GM19023 (cell line): ENCODE results near the gene P2RX2.

ENCODE experiments used
- ATAC-seq: cut with Tn5 transposase; IDR thresholded peaks from one replicate; pipeline ENCODE4 v1.9.1; 2021; ENCODE audit warnings: mild to moderate bottlenecking, moderate library complexity; ENCODE audit not compliant: unreplicated experiment

Gene P2RX2

DNA sequence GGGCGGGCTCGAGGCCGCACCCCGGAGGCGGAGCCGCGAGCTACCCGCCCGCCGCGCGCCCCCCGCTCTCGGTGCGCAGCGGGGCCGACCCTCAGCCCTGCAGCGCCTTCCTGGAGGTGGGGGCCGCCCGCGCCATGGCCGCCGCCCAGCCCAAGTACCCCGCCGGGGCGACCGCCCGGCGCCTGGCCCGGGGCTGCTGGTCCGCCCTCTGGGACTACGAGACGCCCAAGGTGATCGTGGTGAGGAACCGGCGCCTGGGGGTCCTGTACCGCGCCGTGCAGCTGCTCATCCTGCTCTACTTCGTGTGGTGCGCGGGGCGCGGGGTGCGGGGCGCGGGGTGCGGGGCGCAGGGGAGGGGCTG is at the start of gene P2RX2:
Gene P2RX2 (plus strand): TSS at position 94 of the 361 bp plus-strand sequence. CDS start 41 bp downstream, at position 135.
- ATAC-seq = no peak

DNA sequence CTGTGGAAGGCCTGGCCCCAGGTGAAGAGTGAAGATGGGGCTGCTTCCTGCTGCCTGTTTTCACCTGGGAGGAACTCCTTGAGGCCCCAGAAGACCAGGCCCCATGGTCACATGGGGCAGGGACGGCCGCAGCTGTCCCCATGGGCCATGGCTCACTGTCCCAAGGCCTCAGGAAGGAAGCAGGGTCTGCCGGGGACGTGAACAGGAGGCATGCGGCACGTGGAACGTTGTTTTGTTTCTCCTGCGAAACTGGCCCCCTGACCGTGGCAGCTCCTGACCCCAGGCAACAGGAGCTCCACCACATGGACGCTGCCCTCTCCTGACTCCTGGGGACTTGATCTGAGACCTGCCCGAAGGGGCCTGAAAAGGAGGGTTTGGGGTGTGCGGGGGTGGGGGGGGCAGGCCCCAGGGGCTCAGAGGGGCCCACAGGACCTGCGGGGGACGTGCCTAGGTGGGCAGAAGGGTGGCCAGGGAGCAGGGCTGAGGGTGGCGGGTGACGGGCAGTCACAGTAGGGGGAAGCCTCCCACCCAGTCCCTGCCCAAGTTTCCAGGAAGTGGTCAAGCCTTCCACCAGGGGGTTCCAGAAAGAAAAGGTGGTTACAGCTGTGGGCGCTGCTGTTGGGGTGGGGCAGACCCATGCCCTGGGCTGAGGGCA is 49.6 kb upstream of the P2RX2 start:
- no peak for ATAC-seq

DNA sequence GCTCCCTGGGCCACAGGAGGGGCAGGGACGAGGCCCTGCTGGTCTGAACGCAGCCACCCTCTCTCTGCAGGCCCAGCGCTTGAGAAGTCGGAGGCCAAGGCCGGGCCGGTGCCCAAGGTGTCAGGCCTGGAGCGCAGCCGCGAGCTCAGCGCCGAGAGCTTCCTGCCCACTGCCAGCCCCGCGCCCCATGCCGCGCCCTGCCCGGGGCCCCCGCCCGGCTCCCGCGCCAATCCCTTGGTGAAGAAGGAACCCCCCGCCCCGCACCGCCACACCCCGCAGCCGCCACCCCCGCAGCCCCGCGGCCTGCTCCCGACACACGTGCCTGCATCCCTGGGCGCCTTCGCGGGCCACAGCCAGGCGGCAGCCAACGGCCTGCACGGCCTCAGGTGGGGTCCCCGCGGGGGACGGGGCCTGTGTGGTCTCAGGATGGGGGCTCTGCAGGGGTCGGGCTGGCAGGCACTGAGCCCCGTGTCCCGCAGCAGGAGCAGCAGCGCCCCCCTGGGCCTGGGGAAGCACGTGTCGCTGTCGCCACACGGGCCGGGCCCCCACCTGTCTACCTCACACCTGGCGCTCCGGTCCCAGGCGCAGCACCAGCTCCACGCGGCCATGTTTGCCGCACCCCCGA is 48.6 kb upstream of the P2RX2 start:
- ATAC-seq = no peak

DNA sequence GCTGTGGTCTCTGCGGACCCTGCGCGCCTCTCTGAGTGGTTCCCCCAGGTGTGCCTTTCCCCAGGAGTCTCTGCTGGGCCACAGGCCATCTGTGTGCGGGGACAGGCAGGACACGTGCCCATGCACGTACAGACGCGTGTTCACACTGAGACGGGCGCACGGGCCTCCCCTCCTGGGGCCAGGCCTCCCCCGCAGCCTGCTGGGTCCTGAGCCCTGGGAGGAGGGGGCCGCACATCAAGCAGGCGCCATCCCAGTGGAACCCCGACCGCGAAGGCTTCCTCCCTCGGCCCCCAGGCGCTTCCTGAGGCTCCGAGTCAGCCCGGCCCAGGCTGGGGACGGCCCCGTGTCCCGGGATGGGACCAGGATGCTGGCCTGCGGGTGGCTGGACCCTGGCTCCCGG is 47.9 kb upstream of the P2RX2 start:
- no peak for ATAC-seq

DNA sequence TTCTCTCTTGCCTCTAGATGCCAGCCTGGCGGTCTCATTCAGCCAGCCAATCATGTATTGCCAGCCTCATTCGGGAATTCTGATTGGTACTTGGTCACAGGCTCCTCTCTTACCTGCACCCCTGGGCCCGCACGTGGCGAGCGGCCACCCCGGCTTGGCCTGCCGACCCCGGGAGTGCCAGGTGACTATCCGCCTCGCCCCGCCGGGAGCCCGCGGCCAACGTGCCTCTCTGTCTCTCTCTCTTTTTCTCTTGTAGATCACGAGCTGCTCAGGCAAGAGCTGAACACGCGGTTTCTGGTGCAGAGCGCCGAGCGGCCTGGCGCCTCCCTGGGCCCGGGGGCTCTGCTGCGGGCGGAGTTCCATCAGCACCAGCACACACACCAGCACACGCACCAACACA is 47.5 kb upstream of the P2RX2 start:
- no peak for ATAC-seq

DNA sequence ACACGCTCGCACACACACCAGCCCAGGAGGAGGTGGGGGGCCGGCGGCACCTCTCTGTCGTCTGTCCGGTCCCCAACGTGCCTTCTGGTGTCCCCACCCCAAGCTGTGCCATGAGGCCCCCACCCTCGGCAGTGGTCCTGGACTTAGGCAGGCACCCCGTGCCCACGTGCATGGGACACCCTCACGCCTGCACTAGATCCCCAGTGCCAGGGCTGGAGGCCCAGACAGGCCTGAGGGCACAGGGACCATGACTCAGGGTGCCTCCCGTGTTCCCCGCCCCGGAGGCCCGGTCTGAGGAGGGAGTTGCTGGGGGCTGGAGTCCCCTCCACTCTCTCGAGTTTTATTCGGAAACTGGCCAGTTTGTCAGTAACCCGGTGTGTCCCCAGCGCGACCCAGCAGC is 47.0 kb upstream of the P2RX2 start:
- no peak for ATAC-seq

DNA sequence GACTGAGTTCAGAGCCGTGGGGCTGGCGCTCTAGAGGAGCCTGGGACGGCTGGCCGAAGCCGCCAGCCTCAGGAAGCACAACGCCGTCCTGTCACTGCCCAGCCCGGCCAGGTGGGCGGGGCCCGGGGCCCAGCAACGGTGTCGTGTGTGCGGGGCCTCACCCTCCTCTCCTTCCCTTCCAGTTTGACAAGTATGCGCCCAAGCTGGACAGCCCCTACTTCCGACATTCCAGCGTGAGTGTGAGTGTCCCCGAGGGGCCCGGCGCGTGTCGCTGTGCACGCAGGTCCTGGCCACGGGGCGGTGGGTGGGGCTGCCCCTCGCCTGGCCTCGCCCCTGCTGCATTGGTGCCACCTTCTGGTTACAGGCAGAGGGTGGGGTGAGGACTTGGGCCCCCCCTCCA is 46.5 kb upstream of the P2RX2 start:
- no peak for ATAC-seq

DNA sequence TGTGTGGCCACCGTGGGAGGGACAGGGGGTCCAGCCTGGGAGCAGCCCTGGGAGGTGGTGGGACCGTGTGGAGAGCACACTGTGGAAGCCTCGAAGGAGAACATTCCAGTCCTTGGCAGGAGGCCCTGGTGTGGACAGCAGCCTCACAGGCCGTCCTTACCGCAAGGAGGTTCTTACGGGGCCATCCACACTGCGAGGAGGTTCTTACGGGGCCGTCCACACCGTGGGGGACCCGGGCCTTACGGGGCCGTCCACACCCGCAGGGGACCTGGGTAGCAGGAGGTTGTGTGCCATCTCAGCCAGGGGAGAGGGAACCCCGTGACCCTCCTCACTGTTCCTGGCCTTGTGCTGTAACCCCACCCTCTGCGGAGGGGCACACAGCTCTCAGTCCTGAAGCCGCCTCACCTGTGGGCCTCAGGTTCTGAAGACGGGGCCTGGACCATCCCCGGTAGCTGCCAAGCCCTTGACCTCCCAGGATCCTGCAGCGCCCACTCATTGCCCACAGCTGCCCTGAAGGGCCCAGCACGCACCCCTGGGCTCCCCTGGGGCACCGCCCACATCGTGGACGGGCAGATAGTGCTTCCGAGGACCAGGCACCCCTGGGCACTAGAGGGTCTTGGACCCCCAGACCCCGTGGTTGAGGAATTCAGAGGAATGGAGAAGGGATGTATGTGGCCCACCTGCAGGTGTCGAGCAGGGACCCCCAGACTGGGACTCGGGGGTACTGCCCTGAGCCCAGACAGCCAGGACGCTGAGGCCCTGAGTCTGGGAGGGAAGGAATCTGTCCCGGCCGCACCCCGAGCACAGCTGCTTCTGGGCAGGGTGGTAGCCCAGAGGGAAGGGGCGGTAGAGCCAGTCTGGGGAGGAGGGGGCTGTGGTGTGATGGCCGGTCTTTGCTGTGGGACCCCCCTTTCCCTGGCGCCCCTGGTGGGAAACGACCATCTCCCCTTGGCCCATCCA is 45.5 kb upstream of the P2RX2 start:
- ATAC-seq = no peak

DNA sequence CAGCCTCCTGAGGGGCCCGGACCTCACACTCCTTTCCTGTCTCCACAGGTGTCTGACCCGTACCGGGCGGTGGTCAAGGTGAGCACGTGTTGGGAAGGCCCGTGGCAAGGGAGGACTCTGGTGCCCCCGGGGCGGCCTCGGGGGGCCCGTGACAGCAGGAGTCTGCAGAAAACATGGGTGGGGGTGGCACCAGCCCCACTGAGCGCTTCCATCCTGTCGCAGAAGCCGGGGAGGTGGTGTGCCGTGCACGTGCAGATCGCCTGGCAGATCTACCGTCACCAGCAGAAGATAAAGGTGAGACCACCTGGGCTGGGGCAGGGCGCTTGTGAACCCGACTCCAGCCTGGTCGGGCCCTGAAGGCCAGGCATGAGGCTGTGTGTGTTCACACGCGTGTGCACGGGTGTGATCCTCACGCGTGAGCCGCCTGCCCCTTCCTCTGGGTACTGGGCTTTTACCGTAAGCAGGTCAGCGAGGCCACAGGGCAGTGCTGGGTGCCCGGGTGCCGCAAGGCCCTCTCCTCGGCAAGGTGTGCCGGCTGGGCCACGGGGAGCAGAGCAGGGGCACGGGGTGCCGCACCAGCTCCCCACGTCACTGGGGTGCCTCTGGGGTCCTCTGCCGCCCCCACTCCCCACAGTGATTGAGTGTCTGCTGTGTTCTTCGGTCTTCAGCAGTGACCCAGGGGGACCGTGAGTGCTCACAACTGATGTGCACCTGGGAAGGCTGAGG is 44.1 kb upstream of the P2RX2 start:
- ATAC-seq = no peak

DNA sequence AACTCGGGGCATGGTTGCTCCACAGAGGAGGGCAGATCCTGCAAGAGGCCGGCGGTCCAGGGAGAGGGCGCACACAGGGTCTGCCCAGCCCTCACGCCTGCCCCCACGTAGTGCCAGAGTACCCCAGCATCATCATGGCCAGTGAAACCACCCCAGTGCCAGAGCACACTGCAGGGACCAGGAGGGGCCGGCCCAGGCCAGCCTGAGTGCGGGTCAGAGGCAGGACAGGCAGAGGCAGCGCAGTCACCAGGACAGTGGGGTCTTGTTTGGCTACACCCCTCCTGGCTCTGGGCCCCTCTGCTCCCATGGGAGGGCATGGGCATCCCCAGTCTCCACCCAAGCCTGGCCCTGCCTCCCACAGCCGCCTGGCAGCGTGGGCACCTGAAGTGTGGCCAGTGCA is 42.9 kb upstream of the P2RX2 start:
- ATAC-seq = no peak

DNA sequence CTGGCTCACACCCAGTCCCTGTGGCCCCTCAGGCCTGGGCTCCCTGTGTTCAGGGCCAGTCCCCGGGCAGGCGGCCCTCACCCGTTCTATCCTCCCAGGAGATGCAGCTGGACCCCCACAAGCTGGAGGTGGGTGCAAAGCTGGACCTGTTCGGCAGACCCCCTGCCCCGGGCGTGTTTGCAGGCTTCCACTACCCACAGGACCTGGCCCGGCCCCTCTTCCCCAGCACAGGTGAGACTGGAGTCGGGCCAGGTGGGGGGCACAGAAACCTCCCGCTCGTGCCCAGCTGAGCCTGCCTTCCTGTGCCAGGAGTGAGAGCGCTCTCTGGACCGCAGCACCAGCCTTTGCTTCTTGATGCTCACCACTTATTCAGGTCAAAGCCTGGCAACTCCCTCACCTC is 41.9 kb upstream of the P2RX2 start:
- ATAC-seq = no peak

DNA sequence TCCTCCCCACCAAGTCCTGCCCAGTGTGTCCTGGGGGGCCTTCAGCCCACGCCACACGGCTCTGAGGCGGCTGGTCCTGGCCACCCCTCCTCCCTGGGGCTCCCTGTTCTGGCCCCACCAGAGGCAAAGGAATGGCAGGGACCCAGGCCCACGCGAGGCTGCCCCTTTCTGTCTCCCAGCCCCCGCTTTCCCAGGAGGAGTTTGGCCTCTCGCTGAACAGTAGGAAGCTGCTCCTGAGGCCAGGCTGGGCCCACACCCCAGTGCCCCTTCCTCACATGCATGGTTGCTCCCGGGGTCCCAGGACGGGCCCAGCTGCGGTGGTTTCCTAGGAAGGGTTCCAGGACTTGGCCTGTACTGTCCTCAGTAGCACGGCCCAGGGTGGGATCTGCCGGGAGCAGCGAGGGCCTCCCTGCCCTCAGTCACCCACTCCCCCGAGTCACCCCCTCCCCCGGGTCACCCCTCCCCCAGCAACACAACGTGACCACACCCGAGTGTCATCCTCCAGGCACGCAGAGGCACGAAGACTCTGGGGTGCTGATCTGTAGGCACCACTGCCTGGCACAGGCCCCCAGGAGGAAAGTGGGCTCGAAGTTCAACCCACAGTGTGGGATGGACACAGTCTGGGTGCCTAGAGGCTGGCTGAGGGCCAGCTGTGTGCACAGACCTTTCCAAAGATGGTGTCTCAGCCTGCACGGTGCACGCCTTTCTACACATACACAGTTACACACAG is 41.2 kb upstream of the P2RX2 start:
- no peak for ATAC-seq

DNA sequence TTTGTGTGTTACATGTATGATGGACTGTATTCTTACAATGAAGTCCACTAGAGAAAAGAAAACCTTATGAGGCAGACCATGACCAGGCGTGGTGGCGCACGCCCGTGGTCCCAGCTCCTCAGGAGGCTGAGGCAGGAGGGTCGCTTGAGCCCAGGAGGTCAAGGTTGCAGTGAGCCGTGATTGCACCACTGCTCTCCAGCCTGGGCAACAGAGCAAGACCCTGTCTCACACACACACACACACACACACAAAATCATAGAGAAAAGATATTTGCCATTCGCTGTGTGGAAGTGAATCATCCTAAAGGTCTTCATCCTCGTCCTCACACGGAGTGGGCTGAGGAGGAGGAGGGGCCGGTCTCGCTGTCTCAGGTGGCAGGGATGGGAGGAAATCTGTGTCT is 40.5 kb upstream of the P2RX2 start:
- no peak for ATAC-seq

DNA sequence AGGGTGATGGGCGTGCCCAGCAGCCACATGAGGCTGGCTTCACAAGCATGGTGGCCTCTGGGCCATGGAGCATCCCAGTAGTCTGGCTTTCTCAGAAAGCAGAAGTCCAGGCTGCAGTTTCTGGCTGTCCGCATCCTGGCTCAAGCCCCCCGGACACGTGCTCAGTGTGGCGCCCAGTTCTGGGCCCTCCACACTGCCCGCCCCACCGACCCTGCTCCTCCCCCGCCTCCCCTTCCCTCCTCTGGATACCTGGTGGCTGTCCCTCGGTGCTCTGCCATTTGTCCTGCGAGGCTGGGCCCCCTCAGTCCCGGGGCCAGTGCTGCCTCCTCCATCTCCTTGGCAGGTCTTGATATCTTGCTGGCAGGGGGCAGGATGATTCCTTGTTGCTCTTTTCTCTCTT is 39.8 kb upstream of the P2RX2 start:
- ATAC-seq = no peak

DNA sequence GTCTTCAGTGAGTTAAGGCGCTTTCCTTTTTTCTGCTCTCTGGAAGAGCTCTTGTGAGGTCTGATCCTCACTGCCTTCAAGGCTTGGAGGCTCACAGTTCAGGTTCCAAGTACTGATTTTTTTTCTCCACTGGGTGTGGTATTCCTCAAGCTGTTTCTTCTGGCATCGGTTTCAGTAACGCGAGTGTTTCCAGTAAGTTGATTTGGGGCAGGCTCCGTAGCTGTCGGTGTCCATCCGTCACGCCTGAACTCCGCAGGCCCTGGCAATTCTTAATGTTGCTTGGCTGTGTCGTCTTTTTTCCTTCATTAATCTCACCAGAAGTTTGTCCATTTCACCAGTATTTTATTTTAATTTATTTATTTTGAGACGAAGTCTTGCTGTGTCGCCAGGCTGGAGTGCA is 38.8 kb upstream of the P2RX2 start:
- no peak for ATAC-seq

DNA sequence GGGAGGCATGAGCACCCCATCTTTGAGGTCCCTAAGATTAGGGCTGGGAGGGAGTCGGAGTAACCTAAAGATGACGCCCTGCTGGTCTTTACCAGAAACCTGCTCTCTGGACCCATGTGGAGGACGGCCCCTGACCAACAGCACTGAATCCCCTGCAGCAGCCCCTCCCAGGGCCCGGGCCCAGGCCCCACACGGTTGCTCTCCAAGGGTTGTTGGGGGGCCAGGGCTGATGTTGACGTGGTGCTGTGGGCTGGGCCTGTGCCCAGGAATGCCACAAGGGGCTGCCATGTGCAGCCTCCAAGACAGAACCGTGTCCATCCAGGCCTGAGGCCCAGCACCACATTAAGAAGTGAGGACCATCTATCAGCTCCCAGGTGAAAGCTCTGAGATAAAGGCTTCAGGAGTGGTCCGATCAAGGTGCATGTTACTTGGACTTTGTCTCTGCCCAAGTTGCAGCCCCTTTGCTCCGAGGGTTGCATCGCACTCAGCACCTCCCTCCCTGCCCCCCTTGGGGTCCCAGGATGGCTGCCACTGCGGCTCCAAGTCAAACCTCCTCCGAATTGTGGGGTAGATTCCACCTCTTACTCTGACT is 37.8 kb upstream of the P2RX2 start:
- no peak for ATAC-seq

DNA sequence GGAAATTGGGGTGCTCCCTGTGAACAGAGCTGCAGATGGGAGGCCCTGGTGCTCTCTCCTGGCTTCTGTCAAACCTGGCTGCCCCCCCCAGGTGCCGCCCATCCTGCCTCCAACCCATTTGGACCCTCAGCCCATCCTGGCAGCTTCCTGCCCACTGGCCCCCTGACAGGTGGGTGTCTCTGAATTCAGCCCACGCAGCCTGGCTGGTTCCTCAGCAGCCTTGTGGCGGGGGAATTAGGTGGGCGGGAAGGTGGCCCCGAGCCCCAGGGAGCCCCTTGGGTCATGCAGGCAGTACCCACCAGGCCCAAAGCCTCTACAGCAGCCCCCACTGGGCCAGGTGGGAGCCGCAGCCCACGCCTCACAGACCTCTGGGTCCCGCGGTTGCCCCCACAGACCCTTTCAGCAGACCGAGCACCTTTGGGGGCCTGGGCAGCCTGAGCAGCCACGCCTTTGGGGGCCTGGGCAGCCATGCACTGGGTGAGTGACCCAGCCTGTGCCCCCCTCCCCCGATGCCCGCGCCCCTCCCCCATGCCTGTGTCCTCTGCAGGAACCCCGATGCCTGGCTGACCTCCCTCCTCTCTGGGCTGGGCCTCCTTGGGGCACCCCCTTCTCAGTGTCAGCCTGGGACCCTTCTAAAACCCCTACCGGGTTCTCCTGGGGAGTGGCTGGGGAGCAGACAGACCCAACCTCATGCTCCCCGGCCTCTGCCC is 37.1 kb upstream of the P2RX2 start:
- ATAC-seq = no peak

DNA sequence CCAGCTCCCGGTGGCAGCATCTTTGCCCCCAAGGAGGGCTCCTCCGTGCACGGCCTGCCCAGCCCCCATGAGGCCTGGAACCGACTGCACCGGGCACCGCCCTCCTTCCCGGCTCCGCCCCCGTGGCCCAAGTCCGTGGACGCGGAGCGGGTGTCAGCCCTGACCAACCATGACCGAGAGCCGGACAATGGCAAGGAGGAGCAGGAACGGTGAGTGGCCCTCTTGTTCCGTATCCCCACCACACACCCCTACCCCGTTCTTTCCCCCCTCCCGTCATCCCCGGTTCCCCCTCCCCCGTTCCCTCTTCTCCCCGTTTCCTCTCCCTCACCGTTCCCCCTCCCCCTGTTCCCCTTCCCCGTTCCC is 36.5 kb upstream of the P2RX2 start:
- no peak for ATAC-seq

DNA sequence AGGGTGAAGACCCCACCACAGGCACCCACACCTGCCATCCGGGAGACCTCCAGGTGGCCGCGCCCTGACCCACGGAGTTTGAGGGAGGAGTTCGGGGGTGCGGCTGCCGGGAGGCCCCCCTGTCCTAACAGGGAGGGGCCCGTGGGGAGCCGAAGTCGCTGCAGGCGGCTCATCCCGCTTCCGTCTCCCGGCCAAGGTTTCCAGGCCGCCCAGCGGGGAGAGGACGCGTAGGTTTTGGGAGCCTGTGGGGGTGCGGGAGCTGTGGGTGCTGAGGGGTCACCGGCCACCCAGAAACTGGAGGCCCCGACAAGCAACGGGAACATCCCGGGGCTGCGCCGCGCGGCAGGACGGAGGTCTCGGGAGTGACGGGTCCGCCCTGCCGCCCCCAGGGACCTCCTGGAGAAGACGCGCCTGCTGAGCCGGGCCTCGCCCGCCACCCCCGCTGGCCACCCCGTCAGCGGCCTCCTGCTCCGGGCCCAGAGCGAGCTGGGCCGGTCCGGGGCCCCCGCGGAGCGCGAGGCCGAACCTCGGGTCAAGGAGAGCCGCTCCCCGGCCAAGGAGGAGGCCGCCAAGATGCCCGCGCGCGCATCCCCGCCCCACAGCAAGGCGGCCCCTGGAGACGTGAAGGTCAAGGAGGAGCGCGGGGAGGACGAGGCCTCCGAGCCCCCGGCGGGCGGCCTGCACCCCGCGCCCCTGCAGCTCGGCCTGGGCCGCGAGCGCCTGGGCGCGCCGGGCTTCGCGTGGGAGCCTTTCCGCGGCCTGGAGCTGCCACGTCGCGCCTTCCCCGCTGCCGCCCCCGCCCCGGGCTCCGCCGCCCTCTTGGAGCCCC is 35.8 kb upstream of the P2RX2 start:
- ATAC-seq = no peak
